K562 (cell line): ENCODE data around the gene LIPE. TPM values are rescaled to one million over a fixed set of nuclear protein-coding genes. Genes with fewer than 3 reads are reported as not detected.

ENCODE experiments used
- CBFB ChIP-seq: sonication (generic); formaldehyde crosslinking; IDR thresholded peaks from 2 replicates; pipeline ENCODE4 v1.4.0; 2020; ENCODE audit warnings: mild to moderate bottlenecking, missing genetic modification reagents
- CEBPZ ChIP-seq: fragments of 150-350 bp; IDR thresholded peaks from 2 replicates; pipeline ENCODE4 v1.6.1; 2014; ENCODE audit warnings: low read depth, mild to moderate bottlenecking, low read length, borderline replicate concordance
- DDX20 ChIP-seq: fragments of 450-650 bp; IDR thresholded peaks from 2 replicates; pipeline ENCODE4 v1.6.1; 2016; ENCODE audit warnings: missing genetic modification characterization, low read depth, mild to moderate bottlenecking, missing compliant biosample characterization, moderate library complexity
- FOXK1 ChIP-seq: sonication (generic); formaldehyde crosslinking; IDR thresholded peaks from 2 replicates; pipeline ENCODE4 v1.8.0; 2022; ENCODE audit warnings: missing genetic modification reagents, mild to moderate bottlenecking, borderline replicate concordance
- MEF2A ChIP-seq: IDR thresholded peaks from 2 replicates; pipeline ENCODE4 v1.6.1; 2011; ENCODE audit warnings: low read depth, mild to moderate bottlenecking, low read length, moderate library complexity; ENCODE audit not compliant: control insufficient read depth
- PHF20 ChIP-seq: fragments of 450-650 bp; IDR thresholded peaks from 2 replicates; pipeline ENCODE4 v1.6.1; 2018; ENCODE audit not compliant: partially characterized antibody
- RFX1 ChIP-seq: fragments of 450-650 bp; IDR thresholded peaks from 2 replicates; pipeline ENCODE4 v1.6.1; 2016; ENCODE audit warnings: mild to moderate bottlenecking, moderate library complexity
- RHOXF2B ChIP-seq: fragments of 250-450 bp; sonication (Bioruptor Pico); conservative IDR thresholded peaks from 2 replicates; pipeline ENCODE4 v1.5.1; 2021
- SAFB2 ChIP-seq: fragments of 200-400 bp; formaldehyde crosslinking; IDR thresholded peaks from 2 replicates; pipeline ENCODE4 v1.6.1; 2018; ENCODE audit warnings: borderline replicate concordance, low read length, low read depth, moderate library complexity; ENCODE audit not compliant: severe bottlenecking
- SMAD4 ChIP-seq: fragments of 250-450 bp; sonication (Bioruptor Pico); conservative IDR thresholded peaks from 2 replicates; pipeline ENCODE4 v1.8.0; 2021; ENCODE audit warnings: inconsistent platforms, mild to moderate bottlenecking, moderate library complexity
- ZC3H4 ChIP-seq: sonication (generic); formaldehyde crosslinking; IDR thresholded peaks from 2 replicates; pipeline ENCODE4 v1.9.0; 2021; ENCODE audit warnings: missing genetic modification reagents, borderline replicate concordance
- ZNF23 ChIP-seq: fragments of 250-450 bp; sonication (Bioruptor Pico); IDR thresholded peaks from 2 replicates; pipeline ENCODE4 v1.4.0; 2020; ENCODE audit warnings: mild to moderate bottlenecking
- ZNF57 ChIP-seq: fragments of 450-650 bp; formaldehyde crosslinking; IDR thresholded peaks from 2 replicates; pipeline ENCODE4 v1.4.0; 2020; ENCODE audit warnings: mild to moderate bottlenecking, moderate library complexity
- ZNF778 ChIP-seq: fragments of 450-650 bp; formaldehyde crosslinking; IDR thresholded peaks from 2 replicates; pipeline ENCODE4 v1.4.0; 2020; ENCODE audit warnings: mild to moderate bottlenecking, moderate library complexity
- polyA plus RNA-seq, 8 experiments: library from polyadenylated mRNA; depleted of rRNA in 4 of 8; stranded (reverse) in 5 of 8; unstranded in 3 of 8; fragments of >200 nt; fragmentation: Nextera tagmentation in 2 of 8; fragmentation: Illumina TruSeq in 1 of 8; extraction: Ambion mirVana in 2 of 8; extraction: Trizol in 1 of 8; gene quantifications; 2 replicates each; pipeline versions ENCODE4 v1.2.1 to v1.2.3, GENCODE V29; 2011 to 2014; ENCODE audit warnings: inconsistent platforms in 1 of 8, missing spikeins in 1 of 8
- total RNA-seq, 7 experiments: library from RNA; depleted of rRNA in 6 of 7; stranded (reverse); fragments of >200 nt in 6 of 7; fragmentation: Illumina TruSeq in 2 of 7; extraction: Trizol in 2 of 7; gene quantifications; 2 replicates each; pipeline versions ENCODE4 v1.2.1 to v1.2.3, GENCODE V29; 2011 to 2021; ENCODE audit warnings: low replicate concordance in 1 of 7
- TF ChIP-seq, protein P1 (sequence below), 2 experiments: fragments of 450-650 bp; IDR thresholded peaks; 2 replicates each; pipeline ENCODE4 v1.6.1; 2018; ENCODE audit warnings: mild to moderate bottlenecking in 2 of 2, low read depth in 1 of 2; ENCODE audit not compliant: partially characterized antibody in 2 of 2
- TF ChIP-seq, protein P2 (sequence below): sonication (generic); formaldehyde crosslinking; IDR thresholded peaks from 2 replicates; pipeline ENCODE4 v1.8.0; 2022; ENCODE audit warnings: missing genetic modification reagents, mild to moderate bottlenecking, moderate library complexity, borderline replicate concordance

Gene LIPE
- total and polyA plus RNA-seq, 9 of the 15 experiments (the other 6 are each of a cell fraction or from before 2014, with no cell fraction given) = 0.22 TPM; not detected in 8

GRCh38 chr19:42433503-42434260 lies 6.5 kb upstream of the LIPE start (continued):
- TF ChIP-seq ZNF23 (CRISPR knock-in tag) (no peak), CEBPZ (no peak), CBFB (CRISPR knock-in tag) (no peak), RHOXF2B (no peak), PHF20 (no peak), SAFB2 (no peak), MEF2A (no peak), RFX1 (no peak), ZC3H4 (no peak), ZNF778 (CRISPR knock-in tag) (no peak), DDX20 (tag) (no peak), ZNF57 (no peak), FOXK1 (CRISPR knock-in tag) (no peak), SMAD4 (peak; percentile 84)
- TF ChIP-seq, protein P1, sequence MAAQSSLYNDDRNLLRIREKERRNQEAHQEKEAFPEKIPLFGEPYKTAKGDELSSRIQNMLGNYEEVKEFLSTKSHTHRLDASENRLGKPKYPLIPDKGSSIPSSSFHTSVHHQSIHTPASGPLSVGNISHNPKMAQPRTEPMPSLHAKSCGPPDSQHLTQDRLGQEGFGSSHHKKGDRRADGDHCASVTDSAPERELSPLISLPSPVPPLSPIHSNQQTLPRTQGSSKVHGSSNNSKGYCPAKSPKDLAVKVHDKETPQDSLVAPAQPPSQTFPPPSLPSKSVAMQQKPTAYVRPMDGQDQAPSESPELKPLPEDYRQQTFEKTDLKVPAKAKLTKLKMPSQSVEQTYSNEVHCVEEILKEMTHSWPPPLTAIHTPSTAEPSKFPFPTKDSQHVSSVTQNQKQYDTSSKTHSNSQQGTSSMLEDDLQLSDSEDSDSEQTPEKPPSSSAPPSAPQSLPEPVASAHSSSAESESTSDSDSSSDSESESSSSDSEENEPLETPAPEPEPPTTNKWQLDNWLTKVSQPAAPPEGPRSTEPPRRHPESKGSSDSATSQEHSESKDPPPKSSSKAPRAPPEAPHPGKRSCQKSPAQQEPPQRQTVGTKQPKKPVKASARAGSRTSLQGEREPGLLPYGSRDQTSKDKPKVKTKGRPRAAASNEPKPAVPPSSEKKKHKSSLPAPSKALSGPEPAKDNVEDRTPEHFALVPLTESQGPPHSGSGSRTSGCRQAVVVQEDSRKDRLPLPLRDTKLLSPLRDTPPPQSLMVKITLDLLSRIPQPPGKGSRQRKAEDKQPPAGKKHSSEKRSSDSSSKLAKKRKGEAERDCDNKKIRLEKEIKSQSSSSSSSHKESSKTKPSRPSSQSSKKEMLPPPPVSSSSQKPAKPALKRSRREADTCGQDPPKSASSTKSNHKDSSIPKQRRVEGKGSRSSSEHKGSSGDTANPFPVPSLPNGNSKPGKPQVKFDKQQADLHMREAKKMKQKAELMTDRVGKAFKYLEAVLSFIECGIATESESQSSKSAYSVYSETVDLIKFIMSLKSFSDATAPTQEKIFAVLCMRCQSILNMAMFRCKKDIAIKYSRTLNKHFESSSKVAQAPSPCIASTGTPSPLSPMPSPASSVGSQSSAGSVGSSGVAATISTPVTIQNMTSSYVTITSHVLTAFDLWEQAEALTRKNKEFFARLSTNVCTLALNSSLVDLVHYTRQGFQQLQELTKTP (IDR thresholded peaks at IDR 0.05; ENCODE audit: low read depth in 1 of 2, partially characterized antibody in 2 of 2) = no peak
- TF ChIP-seq, protein P2, sequence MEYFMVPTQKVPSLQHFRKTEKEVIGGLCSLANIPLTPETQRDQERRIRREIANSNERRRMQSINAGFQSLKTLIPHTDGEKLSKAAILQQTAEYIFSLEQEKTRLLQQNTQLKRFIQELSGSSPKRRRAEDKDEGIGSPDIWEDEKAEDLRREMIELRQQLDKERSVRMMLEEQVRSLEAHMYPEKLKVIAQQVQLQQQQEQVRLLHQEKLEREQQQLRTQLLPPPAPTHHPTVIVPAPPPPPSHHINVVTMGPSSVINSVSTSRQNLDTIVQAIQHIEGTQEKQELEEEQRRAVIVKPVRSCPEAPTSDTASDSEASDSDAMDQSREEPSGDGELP (CRISPR knock-in tag) = no peak
